Astrocyte of the cerebellum (primary cell): ENCODE data around the gene FCRL5.
"Not testable (repeated sequence)": the region's sequence is repeated elsewhere in the genome, so short reads cannot be mapped to it uniquely, and the experiment has no call there.

Source experiments
- DNase-seq: peaks from one replicate; pipeline ENCODE4 v3.0.0-alpha.2; 2011; ENCODE audit warnings: low read depth
- H3K4me3 ChIP-seq: 2 replicates; pipeline ENCODE4 v1.5.1; 2011; ENCODE audit warnings: mild to moderate bottlenecking, low read depth, low read length, moderate library complexity
- in situ Hi-C: cut with HindIII; loops from 2 replicates; pipeline ENCODE4 v1.10.0; 2017; ENCODE audit warnings: low sequenced_read_pairs
- TF ChIP-seq, protein P1 (sequence below): IDR thresholded peaks from 2 replicates; pipeline ENCODE4 v1.5.1; 2012; ENCODE audit warnings: low read length, low read depth, moderate library complexity, mild to moderate bottlenecking; ENCODE audit errors: missing control alignments

Gene FCRL5

DNA sequence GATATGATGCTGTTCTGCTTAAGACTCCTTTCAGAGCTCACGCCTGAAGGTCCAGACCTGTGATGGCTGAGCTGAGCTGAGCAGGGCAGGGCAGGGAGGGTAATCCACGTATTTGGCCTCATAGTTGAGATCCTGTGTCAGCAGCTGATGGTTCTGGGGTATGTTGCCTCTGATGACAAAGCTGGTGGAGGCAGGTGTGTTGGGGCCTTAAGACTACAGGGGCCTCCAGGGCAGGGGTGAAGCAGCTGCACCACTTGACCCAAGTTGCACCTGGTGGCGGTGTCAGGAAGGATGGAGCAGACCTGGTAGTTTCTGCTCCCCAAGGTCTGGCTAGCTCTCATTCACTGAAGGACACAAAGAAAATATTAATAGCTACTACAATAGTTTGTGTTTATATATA is 57.0 kb downstream of the FCRL5 start:
- in situ Hi-C loops = loop anchor here (25.0 kb wide), 1 partner anchor 133 kb away; no protein-coding TSS in a partner anchor
- no peak overlapping the region for H3K4me3 ChIP-seq
- TF ChIP-seq, protein P1, sequence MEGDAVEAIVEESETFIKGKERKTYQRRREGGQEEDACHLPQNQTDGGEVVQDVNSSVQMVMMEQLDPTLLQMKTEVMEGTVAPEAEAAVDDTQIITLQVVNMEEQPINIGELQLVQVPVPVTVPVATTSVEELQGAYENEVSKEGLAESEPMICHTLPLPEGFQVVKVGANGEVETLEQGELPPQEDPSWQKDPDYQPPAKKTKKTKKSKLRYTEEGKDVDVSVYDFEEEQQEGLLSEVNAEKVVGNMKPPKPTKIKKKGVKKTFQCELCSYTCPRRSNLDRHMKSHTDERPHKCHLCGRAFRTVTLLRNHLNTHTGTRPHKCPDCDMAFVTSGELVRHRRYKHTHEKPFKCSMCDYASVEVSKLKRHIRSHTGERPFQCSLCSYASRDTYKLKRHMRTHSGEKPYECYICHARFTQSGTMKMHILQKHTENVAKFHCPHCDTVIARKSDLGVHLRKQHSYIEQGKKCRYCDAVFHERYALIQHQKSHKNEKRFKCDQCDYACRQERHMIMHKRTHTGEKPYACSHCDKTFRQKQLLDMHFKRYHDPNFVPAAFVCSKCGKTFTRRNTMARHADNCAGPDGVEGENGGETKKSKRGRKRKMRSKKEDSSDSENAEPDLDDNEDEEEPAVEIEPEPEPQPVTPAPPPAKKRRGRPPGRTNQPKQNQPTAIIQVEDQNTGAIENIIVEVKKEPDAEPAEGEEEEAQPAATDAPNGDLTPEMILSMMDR = no peak
- DNase-seq = no peak

DNA sequence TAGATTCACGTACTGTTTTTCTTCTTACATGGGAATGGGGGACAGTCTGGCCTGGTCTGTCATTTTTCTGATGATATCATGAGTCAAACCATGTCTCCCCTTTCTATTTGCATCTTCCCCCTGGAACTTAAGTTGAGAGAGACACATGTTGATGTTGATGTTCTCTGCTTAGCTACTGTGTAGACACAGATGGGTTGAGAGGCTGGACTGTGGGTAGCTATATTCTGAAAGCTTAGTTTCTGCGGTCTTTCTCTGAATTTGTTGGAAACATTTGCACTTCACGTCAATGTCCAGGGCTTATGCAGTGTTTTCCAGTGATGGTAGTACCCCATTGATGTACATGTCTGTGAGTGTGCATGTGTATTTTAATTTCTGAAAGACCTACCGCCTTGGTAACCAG is 58.2 kb downstream of the FCRL5 start:
- TF ChIP-seq, protein P1 = no peak
- in situ Hi-C loops = loop anchor here (25.0 kb wide), 1 partner anchor 132 kb away; no protein-coding TSS in a partner anchor
- DNase-seq = no peak
- no peak overlapping the region for H3K4me3 ChIP-seq

DNA sequence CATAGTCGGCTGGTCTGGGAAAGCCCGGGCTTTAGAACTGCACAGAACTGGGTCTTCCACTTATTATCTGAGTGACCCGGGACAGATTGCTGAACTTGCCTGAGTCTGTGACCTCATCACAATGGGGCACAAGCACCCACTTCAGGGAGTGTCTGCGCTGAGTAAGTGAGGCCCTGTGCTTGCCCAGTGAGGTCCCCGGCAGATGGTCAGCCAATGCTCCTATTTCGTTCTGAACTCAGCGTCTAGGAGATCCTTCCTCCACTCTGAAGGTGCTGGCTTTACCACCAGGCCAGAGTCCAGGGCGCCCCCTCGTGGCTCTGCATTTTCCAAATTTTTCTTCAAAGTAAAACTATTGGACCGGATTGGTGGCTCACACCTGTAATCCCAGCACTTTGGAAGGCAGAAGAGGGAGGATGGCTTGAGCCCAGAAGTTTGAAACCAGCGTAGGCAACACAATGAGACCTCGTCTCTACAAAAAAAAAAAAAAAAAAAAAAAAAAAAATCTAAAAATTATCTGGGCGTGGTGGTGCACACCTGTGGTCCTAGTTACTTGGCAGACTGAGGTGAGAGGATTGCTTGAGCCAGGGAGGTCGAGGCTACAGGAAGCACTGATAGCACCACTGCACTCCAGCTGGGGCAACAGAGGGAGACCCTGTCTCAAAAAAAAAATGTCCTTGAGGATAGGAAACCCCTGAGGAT is 61.7 kb downstream of the FCRL5 start:
- in situ Hi-C loops = loop anchor here (25.0 kb wide), 1 partner anchor 128 kb away; no protein-coding TSS in a partner anchor
- peak; percentile 22 for DNase-seq

DNA sequence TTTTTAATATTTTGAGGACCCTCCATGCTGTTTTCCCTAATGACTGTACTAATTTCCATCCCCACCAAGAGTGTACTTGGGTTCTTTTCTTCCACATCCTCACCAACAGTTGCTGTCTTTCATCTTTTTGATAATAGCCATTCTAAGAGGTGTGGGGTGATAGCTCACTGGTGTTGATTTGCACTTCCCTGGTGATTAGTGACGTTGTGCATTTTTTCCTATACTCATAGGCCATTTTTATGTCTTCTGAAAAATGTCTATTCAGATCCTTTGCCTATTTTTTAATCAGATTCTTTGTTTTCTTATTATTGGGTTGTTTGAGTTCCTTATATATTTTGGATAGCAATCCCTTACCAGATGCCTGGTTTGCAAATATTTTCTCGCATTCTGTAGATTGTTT is 64.2 kb downstream of the FCRL5 start:
- no peak for DNase-seq
- H3K4me3 ChIP-seq = no peak overlapping the region
- TF ChIP-seq, protein P1 = no peak
- in situ Hi-C loops = loop anchor here (25.0 kb wide), 1 partner anchor 126 kb away; no protein-coding TSS in a partner anchor

More for the DNA sequence above, 61.7 kb downstream of the FCRL5 start:
- no peak overlapping the region for H3K4me3 ChIP-seq
- TF ChIP-seq, protein P1 = peak; percentile 72

DNA sequence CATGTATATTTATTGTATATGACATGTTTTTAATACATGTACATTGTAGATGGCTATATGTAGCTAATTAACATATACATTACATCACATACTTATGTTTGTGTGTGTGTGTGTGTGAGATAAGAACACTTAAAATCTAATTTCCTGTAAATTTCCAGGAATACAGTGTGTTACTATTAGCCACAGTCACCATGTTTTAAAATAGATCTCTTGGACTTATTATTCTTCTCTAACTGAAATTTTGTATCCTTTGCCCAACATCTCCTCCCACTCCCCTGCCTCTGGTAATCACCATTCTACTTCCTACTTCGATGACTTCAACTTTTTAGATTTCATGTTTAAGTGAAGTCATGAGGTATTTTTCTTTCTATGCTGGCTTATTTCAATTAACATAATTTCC is 64.8 kb downstream of the FCRL5 start:
- no peak overlapping the region for H3K4me3 ChIP-seq
- no peak for DNase-seq
- TF ChIP-seq, protein P1 = no peak
- in situ Hi-C loops = loop anchor here (25.0 kb wide), 1 partner anchor 125 kb away; no protein-coding TSS in a partner anchor

DNA sequence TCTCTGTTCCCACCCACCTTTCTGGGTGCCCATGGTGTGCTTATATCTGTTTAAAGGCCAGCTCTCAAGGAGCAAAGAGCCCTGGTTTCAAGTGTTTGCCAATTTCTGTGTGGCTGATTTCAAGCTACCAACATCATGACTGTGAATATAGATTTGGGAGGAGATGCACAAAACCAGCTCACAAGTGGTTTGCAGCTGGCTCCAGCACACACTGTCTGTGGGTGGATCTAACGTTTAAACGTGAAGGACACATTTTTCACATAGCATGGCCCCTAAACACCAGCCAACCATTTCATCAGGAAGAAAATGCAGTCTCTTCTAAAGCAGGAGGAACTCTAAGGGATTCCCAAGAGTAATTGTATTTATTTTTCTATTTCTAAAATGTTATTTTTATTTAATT is 65.2 kb downstream of the FCRL5 start:
- no peak overlapping the region for H3K4me3 ChIP-seq
- DNase-seq = no peak
- in situ Hi-C loops = loop anchor here (25.0 kb wide), 1 partner anchor 125 kb away; no protein-coding TSS in a partner anchor
- TF ChIP-seq, protein P1 = no peak

DNA sequence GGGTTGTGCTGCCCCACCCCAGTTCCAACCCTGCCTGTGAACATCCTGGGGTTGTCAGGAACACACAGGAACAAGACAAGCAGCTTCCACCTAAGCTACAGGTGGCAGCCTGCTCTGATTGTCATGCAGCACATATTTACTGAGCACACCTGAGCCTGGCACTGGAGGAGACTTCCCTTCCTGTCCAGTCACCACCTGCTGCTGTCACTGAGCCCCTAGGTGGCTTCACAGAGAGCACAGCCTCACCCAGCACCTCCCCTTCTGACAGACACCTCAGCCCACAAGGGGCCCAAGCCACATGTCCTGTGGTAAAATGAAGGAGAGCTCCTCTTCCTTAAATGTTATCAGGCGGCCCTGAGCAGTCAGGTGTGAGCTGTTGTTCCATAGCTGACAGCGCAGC is 65.9 kb downstream of the FCRL5 start:
- H3K4me3 ChIP-seq, DNase-seq: not testable (repeated sequence)
- in situ Hi-C loops = loop anchor here (25.0 kb wide), 1 partner anchor 124 kb away; no protein-coding TSS in a partner anchor
